ENCODE results near the gene FAM234B.

The FAM234B gene

DNA sequence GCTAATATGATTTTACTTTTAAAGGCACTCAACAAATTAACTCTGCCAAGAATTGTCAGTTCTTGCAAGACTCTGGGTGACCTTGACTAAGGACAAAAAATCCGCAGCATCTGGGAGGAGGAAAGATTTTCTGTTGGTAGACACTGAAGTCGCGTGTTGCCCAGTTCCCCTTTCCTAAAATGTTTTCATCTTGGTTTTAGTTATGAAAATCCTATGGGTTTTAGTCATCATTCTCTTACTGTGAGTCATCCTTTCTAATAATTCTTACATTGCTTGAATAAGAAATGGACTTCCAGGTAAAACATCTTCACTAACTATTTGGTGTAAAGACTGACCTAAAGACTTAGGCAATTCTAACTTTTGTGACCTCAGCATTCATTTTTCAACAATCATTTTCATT is 50.2 kb downstream of the FAM234B start:
- no peak for DNase-seq

DNA sequence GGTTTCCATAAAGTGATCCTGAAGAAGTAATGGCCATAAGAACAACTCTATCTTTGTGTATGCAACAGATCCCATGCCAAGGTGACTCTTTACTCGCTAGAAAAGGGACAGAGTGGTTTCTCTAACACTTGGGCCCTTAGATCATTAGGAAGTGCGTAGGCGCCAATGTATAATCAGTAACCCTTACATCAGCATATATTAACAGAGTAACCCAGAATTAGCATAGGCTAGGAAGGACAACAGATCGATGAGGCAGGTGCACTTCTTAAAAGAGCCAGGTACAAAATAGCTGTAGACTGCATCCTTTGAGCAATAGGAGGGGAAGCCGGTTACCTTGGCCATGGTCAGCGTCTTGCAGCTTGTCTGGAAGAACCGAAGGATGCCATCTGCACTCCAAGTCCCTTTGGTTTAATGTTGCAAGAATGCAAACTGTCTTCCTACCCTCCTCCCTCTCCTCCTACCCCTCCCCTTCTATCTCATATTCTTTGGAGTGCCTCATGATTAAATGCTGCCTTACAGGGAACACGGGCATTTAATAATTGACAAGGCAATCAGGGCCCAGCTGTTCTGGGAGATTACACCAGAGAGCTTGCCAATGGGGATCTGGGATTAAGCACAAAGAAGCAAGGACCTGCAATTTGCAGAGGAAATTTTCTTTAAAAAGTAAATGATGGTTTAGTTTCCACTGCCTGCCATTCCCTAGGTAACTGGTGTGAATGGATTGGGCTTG is 51.2 kb downstream of the FAM234B start:
- no peak for DNase-seq

DNA sequence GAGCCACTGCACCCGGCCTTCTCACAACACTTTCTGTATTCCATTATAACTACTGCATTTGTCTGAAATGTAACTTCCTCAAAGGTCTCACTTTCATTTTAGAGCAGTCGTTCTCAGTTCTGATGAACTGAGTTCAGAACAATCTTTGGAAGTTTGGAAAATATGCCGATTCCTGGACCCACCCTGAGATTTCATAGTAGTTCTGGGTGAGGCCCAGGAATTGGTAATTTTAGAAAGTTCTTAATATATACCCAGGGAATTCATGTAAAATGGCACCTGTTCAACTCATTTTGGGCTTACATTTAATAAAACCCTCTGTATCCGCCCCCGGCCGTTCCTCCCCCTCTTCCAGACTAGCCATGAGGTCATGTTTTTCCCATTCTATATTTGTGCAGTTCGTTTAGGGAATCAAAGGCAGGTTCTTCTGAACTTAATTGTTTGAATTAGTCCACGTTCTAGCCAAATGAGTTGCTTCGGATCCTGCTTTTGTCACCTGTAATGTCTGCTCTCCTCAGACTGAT is 53.4 kb downstream of the FAM234B start:
- no peak for DNase-seq

DNA sequence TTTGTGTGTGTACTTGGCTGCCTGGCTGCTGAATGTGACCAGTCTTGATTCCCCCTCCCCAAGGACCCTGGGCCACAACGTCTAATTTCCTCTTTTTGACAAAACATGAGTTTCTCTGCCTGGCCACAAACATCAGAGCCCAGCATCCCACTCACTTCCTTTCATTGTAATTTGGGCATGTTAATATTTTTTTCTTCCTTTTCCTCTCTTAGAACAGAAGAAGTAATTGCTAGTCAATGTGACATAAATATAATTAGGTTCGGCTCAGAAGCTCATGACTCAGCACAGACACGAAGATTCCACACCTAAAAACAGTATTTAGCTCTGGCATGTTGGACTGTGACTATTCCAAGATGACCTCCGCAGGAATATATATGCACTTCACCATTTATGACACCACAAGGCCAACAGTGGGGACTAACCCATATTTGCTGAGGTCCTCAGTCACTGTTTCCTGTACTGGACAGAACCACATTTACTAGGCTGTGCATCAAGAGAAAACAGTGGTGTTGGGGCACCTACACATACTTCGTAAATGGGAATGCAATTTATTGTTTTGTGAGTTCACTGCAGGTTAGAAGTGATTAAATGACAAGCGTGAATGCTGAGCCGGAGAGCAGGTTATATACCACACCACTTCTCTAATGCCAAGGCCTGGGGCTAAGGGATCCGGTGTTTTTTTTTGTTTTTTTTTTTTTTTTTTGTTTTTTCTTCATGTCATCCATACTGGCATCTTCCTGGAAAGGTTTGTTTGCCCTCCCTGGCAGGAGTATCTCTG is 55.1 kb downstream of the FAM234B start:
- no peak for DNase-seq

DNA sequence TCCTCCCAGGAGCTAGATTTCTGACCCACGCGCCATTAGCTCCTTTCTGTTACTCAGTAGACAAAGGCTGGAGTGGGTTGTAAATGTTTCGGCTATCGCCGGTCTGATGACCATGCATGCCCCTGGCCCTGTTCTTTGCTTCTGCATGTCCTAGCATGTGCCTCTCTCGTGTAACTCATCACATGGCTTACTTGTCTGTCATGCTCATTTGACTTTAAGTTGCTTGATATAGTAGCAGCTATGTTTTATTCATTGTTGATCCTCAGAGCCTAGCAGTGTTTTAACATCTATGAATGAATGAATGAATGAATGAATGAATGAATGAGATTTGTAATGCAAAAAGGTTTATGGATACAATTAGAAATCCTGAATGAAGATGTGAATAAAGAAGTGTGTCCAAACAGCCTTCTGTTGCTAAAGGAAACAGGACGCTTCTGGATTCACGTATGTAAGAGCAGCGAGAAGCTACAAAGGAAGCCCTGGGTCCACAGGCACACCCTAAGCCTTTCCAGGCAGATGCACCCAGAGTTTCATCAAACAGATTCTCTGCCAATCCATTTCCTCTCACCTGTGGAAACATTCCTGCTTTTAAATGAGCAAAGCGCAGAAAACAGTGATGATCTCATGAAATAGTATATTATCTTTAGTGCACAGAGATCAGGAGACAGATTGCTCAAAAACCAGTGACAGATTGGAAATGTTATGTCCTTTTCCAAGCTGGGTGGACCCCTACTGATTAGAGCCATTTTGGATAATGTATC is 55.8 kb downstream of the FAM234B start:
- peak; percentile 6 for DNase-seq

GRCh38 chr12:13100605-13100881 is 56.4 kb downstream of the FAM234B start:
- DNase-seq = no peak

DNA sequence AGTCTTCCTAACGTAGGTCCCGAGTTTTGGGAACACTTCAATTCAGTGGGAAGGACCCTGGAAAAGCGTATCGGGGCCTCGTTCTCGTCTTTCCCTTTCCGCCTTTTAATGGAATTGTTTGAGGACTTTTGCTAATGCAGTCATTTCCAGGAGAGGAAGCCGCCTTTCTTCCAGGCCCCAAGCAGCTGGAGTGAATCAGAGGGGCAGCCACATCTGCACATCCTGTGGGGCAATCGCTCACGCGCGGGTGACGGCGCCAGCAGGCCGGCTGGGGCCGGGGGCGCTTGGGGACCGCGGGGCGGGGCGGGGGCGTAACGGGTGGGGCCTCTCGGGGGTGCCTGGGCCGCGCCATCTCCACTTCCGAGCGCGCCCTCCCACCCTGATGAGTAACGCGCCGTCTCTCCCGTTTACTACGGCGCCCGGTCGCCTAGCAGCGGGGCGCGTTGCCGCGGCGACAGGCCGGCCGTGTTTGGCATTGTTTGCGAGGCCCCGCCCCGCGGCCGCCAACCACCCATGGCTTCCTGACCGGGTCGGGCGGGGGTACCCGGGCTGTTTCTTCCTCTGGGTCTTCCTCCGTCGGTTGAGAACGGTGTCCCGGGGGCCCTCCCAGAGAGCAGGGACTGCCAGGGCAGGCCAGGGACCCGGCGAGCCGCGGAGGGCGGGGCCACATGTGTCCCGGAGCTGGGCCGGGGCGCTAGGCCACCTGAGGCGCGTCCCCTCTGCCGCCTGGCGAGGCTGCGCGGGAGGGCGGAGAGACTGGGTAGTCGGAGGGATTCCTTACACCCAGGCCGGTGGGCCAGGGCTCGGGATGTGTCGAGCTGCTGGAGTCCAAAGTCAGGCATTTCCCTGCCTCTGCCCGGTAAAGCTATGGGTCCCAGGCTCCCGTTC is 56.9 kb downstream of the FAM234B start:
- DNase-seq = peak; percentile 81

DNA sequence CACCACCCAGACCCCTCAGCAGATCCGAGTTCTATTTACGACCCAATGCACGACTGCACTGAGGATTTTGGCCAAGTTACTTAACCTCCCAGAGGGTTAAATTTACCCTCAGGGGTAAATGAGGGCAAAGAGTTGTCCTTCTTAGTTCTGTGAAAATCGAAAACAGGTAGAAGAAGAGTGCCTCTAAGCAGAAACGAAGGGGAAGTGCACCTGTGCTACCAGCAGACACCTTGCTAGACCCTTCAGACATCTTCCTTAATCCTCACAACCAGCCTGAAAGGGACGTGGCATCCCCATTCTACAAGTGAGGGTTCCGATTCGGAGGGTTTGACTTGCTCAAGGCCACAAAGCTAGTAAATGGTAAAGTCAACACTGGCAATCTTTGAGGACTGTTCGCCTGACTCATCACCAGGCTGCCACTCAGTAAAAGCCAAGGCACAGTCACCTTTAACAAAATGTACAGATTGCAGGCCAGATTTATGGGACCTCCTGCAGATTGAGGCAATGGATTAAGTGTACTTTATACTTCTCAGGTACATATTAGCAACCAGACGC is 57.7 kb downstream of the FAM234B start:
- peak; percentile 38 for DNase-seq

DNA sequence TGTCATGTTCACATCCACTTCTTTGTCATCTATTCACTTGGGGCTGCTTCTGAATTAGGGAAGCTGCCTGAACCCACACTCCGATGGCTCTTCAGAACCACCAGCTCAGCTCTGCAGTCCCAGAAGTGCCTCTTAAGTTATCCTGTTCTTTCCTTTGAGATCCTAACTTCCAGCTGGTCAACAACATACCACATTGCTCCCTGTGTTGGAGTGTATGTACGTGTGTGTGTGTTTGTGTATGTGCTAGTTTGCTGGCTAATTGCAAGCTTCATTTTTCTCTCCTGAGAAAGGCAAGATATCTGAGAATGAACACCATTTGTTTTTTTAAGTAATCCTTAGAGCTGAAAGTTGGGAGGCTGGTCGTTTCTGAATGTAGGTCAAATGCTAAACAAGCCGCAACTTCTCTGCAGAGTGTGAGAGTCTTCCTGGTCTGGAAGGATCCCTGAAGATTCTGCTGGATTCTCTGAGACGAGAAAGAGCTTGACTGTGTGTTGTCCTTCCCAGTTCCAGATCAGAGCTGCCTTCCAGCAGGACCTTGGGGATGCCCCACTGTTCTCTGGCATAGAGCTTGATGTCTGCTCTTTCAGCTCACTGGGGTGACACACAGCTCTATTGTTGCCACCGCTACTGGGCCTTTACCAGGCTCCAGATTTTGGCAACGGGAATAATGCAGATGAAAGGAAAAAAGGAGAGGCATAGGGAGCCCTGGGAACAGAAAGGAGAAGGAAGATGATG is 58.4 kb downstream of the FAM234B start:
- no peak for DNase-seq

DNA sequence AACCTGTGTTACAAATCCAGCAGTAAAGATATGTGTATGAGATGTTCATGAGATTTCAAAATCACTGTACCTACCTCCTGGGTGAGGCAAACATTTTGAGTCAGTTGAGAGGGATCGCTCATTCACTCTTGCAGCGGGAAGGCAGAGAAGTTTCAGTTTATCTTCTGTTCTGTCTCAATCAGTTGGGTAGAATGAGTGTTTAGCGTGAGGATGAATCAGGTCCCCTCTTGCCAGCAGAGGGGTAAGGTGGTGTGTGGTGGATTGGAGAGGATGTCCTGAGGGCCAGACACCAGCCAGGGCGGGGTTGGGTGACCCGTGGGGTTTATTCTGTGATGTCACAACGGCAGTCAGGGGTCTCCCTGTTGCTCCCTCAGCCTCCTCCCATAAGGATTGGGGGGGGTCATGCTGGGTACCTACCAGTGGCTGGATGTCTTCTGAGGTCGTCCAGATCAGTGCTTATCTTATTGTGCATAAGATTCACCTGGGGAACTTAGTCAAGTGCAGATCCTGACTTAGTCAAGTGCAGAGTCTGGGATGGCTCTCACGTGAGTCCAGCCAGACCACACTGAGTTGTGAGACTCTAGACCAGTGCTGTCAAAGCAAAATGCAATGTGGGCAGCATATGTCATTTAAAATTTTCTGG is 59.3 kb downstream of the FAM234B start, which contains the start of gene GSG1:
GSG1 (minus strand) TSS at position 277 of the 643 bp plus-strand sequence; CDS start at position 122, 155 bp downstream.
- DNase-seq = no peak

DNA sequence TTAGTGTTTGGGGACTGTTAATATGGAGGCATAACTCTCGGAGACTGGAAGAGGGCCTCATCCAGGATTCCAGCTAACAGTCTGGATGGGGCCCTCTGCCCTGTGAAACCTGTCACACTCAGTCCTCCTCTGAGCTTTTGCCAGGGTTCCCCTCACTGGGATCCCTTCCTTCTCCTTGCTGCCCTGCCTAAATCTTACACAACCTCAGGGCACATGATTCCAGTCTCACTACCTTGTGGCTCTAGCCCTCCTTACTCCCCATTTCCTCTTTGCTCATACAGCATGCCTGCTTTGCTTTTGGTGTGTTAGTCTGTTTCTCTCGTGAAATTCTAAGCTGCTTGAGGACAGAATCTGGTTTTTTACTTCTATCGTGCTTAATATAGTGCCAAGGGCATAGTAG is 60.2 kb downstream of the FAM234B start:
- no peak for DNase-seq

DNA sequence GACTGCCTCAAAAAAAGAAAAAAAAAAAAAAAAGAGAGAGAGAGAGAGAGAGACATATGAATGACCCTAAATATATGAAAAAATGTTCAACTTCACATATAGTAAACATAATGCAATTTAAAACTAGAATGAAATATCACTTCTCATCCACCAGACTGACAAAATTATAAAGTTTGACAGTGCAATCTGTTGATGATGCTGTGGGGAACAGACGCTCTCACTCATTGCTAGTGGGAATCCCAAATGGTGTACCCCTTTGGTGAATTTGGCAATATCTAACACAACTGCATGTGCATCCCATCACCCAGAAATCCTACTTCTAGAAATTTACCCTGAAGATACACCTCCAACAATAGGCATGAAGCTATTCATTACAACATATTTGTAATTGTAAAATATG is 61.6 kb downstream of the FAM234B start:
- DNase-seq = no peak

DNA sequence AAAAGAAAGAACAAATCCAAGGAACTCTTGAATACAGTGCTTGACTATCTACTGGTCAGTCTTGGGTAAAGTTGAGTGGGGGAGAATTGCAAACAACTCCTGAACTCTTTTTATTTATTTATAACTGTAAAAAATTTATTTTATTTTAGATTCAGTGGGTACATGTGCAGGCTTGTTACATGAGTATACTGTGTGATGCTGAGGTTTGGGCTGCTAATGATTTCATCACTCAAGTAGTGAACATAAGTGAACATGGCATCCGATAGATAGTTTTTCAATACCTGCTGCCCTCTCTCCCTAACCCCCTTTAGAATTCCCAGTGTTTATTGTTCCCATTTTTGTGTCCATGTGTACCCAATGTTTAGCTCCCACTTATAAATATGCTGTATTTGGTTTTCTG is 62.5 kb downstream of the FAM234B start:
- no peak for DNase-seq

DNA sequence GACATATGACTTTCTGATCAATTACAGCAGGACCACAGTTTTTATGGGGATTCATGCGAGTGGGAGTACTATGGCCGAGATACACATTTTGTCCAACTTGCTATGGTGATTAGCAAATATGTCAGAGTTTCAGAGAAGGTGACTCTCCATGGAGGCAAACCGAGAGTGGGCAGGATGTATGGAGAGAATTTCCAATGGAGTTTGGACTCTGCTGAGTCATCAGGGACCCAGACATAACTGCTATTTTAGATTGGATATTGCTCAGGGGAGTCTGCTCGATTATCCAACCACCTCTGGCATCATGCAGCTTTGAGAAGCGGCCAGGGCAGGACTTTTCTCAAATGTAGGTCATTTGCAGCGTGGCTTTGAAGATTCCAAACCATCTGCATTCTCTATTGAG is 68.8 kb downstream of the FAM234B start:
- no peak for DNase-seq

DNA sequence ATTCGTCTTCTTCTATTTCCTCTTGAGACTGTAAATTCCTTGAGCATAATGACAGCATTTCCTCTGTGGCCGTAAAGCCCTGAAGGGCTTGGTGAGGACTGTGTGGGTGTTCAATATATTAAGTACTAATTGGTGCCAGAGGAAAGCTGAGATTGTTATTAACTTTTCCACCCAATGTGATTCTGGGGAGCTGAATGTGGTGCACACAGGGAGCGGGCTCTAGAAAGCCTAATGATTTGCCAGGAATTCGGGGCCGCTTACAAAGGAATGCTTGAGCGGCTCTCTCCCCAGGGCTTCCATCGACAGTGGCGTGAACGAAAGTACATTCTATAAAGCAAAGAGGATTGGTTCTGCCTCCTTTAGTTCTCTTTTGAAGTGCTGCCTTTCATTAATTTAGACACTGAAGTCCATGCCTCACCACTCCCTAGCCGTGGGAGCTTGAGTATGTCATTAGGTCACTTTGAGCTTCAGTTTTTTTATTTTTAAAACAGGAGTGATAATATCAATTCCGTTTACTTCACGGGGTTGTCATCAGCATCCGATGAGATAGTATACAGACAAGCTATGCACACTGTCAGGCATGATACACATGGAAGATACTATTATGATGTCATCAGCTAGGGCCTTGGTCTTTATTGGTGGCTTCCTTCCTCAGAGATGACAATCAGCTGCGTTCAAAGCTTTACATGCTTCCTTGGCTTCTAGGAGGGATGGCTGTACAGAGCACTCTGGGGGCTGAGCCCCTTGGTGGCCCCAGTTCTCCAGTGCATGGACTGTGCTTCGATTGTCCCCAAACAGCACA is 70.3 kb downstream of the FAM234B start:
- no peak for DNase-seq

- no peak for DNase-seq
Observed at GRCh38 chr12:13116259-13116658, 72.1 kb downstream of the FAM234B start.

GRCh38 chr12:13117029-13117428 is 72.8 kb downstream of the FAM234B start:
- DNase-seq = no peak

- DNase-seq = no peak
Observed at GRCh38 chr12:13119826-13120225, 75.6 kb downstream of the FAM234B start.

DNA sequence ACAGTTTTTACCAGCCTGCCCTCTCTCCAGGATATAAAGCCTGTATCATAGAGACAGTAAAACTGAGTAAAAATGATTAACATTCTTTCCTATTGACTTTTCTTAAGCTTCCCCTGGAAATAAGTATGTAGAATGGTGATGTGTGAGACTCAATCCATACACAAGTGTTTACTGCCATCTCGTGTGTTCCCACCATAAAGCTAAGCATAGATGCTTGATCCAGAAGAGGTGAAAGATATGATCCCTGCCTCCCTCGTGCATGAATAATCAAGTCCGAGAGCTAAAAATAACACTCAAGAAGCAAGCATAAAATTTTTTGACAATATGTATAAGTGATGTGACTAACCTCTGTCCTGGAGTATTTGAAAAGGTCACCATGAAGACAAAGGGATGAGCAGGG is 76.2 kb downstream of the FAM234B start:
- DNase-seq = no peak

GRCh38 chr12:13121568-13121967 is 77.4 kb downstream of the FAM234B start:
- no peak for DNase-seq
